Activated naive CD4-positive, alpha-beta T cell (primary cell): Measurements from ENCODE around the gene C1QTNF3.

ENCODE experiments used
- DNase-seq, 4 experiments: peaks; one replicate each; lab custom pipeline; 2025; lab: John Stamatoyannopoulos, UW

C1QTNF3 gene

DNA sequence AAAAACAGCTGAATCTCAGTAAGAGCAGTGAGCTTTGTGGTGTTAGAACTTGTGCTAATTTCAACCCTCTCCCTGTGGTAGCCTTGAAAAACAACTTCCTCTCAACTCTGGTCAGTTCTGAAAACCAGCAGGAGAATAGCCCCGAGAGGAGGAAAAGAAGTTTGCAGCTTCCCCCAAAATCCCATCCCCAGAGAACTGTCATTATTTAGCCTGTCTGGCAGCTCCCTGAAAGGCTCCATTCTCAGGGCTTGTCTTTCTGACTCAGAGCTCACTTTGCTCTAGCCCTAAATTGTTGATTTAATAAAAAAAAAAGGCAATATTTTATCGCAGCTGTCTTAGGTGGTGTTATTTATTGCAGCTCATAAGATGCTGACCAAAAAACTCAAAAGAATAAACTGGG lies 47.1 kb downstream of the C1QTNF3 start:
- no peak for DNase-seq

DNA sequence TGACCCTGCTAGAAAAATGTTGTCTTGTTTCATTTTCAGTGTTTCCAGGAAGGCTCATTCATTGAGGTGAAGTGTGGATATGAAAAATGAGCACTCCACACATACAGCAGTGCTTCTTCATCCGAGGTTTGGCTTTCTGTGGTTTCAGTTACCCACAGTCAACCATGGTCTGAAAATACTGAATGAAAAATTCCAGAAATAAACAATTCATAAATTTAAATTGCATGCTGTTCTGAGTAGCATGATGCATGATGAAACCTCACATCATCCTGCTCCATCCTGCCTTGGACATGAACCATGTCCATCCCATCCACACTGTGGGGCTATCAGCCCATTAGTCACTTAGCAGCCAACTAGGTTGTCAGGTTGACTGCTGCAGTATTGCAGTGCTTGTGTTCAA lies 48.2 kb downstream of the C1QTNF3 start:
- DNase-seq = no peak

DNA sequence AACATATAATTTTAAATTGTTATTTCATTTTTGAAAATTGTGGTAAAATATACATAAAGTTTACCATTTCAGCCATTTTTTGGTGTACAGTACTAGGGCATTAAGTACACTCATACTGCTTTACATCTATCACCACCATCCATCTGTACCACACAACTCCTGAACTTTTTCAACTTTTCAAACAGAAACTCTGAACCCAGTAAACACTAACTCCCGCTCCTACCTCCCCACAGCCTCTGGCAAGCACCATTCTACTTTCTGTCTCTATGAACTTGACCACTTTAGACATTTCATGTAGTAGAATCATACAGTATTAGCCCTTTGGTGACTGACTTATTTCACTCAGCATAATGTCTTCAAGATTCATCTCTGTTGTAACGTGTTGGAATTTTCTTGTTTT lies 50.1 kb downstream of the C1QTNF3 start:
- no peak for DNase-seq

DNA sequence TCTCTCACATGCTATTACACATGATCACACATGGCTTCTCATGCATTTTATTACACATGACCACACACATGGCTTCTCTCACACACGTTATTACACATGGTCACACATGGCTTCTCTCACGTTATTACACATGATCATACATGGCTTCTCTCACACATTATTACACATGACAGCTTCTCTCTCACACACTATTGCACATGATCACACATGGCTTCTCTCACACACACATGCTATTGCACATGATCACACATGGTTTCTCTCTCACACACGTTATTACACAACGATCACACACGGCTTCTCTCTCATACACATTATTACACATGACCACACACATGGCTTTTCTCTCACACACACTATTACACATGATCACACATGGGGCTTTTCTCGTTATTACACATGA lies 57.6 kb downstream of the C1QTNF3 start:
- no peak for DNase-seq

DNA sequence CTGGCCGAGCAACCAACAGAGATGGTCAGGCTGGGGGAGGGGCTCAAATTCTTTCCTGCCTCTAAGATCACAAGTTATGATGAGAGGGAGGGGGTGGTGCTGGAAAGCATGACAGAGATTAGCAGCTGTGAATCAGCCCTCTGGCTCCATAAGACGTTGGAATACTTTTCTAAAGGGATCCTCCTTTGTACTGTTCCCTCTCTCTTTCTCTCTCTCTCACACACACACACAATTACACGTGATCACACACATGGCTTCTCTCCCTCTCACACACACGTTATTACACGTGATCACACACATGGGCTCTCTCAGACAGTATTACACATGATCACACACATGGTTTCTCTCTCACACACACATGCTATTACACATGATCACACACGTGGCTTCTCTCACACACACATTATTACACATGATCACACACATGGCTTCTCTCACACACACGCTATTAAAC lies 58.3 kb downstream of the C1QTNF3 start, which contains the start of gene SLC45A2:
SLC45A2 (minus strand) TSS at position 23 of the 454 bp plus-strand sequence. CDS start 110 bp downstream, outside the sequence.
- no peak for DNase-seq

DNA sequence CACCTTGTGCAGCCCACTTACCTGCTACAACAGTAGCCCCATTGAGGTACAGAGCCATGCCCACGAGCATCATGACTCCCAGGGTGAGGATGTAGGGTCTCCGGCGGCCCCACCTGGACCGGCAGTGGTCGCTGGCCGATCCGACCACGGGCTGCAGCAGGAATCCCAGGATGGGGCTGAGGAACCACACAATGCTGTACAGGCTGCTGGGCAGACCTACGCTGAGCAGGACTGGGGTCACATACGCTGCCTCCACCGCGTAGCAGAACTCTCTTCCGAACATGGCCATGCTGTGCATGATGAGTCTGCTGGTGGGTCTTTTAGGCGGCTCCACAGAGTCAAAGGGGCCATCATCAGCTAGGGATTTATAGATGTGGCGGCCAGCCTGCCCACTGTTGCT lies 58.8 kb downstream of the C1QTNF3 start:
- DNase-seq = no peak

DNA sequence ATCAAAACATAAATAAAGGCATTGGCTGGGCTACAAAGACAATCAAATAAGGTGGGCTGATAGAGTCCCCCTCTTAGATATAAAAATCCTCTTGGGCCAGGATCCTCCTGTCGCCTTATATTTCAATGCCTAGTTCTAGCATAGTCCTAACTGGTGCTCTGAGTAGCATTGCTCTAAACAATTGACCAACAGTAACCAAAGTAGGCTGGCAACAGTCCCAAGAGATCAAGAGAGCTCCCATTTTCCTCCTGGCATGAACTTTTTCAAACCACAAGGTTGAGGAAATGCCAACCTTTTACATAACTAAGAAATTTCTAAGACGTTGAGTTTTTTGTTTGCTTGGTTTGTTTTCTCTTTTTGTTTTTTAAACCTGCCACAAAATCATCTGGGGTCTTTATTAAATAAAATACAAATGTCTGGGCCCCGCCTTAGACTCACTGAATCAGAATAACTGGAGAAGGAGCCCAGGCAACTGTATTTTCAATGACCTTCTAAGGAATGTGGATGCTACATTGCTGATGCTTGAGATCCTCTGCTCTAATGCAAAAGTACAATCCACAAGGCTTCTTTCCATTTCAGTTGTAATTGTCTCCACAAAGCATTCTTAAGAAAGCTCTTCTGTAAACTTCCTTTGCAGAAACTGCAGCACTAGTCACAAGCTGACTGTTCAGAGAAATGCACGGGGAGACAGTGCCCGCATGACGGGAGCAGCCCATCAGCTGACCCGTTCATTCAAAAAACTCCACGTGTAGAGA lies 61.4 kb downstream of the C1QTNF3 start:
- no peak for DNase-seq

DNA sequence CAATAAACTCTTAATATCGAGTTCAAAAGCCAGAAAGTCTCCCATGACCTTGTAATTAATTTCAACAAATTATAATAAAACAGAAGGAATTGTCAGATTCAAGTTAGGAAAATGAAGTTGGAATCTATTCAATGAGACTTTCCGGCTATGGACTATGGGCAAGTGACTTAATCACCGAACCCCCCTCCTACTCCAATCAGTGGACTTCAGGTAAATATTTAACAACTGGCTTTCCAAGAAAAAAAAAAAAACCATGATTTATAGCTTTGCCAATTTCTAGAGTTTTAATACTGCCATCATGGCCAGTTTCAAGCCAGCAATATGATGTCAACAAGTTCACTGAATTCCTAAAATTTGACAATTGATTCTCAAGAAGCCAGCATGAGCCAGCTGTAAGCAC lies 63.0 kb downstream of the C1QTNF3 start:
- no peak for DNase-seq

DNA sequence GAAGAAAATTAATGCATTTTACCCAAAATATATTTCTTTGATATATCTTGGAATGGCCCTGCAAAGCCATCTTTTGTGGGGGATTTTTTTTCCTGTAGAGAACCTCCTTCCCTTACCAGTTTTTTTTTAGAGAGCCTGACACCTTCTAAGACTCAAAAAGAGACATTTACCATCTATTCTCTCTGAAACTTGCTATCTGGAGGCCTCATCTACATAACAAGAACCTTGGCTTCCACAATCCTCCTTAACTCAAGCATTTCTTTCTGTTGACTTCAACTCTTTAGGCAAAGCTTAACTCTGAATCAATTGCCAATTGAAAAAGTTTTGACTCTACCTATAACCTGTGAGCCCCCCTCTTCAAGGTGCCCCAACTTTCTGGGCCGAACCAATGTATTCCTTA lies 64.7 kb downstream of the C1QTNF3 start:
- no peak for DNase-seq

DNA sequence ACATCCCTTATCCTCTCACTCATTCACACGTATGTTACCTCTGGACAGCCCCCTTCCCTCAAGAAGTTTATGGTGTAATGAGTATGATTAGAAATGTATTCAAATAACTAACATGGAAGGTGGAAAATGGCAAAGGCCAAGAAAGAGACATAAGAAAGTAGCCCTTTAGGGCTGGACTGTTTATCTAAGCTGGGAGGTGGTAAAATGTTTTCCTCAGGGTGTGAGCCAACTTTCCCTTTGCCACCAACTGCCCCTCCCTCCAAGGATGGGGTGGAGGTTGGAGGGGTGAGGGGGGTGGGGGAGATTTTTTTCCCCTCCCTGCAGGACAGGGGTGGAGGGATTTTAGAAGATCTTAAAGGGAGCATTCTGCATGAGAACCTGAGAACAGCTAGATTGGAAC lies 66.7 kb downstream of the C1QTNF3 start:
- DNase-seq = no peak

DNA sequence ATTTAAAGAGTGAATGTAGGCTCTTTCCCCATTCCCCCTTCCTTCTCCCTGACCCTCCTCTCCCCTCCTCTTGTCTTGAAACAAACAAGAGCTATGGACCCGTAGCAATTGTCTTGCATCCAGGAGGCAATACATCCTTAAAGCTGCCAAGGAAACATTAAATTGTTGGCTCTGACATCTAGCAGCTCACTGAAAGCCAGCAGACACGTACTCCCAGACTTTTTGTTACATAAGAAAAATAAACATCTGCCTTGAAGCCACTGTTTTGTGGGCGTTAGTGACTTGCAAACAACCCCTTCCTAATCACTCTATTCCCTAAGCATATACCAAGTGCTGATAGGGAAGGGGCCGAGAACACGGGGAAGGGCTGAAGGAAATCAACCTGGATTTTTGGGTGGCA lies 67.2 kb downstream of the C1QTNF3 start:
- DNase-seq = no peak

DNA sequence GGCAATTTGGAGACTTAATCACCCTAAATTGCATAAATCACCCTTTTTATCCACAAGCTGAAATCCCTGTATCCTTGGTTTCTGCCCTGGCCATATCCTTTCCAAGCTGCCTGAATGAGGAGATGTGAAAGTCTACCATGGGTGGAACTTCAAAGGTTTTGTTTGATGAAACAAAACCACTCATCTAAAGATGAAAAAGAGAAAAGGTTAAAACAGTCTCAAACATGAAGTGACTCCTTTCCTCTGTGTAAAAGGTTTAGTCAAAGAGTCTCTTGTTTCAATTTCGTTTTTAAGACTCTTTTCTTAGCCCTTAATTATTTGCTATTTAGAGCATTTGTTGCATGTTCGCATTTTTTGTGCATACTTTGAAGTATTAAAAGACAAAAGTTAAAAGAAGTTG lies 69.7 kb downstream of the C1QTNF3 start:
- no peak for DNase-seq

DNA sequence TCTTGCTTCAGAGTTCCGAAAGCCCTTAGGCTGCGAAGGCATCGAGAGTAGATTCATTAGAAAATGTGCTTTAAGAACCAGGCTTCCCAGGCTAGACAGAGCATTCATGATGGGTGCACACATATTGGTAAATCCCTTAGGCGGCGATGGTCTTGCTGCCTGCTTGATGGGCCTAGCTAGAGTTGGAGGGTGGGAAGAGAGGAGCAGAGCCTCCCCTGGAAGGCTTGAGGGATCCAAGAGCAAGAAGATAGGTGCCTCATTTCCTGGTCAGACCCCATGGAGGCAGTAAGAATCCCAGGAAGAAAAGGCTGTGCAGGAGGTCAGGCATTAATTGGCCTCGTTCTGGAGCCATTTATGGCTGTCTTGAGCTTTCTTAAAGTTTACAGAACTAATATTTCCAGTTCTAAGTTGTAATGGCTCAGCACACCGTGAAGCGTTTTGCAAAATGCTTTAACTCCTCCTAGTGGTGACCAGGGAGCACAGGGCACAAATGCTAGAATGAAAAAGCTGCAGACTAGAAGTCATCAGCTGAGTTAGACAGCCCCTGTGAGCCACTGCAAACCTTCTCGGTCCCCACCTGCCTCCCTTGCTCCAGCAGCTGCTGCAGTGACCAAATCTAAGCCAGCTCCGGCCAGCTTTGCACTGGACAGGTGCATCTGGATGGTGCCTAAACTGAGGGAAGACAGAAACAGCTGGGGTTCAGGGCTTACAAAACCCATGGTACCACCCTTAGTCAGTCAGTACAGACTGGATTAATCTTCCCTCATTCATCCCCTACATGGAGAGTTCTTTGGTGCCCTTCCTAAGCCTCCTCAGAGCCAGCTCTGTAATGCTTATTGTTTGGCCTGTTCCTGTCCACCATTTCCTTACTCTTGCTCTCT lies 73.2 kb downstream of the C1QTNF3 start:
- no peak for DNase-seq

DNA sequence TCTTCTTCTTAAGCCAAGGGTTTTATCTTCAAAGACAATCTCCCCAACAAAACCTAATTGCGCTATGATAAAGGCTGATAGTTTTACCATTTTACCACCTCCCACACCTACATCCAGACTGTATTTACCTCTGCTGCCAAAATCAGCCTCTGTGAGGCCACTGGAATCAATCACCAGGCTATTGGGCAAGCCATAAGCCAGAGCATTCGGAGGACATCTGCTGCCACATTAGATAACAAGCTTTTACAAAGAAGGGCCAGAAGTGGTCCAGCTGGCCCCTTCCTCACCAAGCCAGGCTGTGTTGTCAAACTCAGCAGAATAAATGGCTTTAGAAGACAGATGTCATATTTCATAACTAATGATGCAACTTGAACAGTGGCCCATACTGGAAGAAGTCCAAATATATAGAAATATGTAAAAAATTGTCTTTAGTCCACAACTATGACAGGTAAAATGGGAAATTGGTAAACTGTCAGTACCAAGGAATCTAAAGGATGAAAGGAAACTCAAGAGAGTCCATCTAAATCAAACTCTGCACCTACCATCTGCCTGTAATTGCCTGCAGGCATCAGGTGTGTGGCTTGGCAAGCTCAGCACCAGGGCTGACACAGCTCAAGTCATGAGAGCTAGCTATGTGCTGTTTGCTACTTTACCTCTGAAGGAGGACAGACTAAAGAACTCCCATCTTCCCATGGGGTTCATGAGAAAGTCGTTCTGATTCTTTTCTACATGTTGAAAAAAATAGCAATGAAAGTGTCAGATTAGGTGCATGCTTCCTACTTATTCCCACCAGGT lies 74.6 kb downstream of the C1QTNF3 start:
- no peak for DNase-seq
